BLaER1 treated with 17β-estradiol and CSF1 and Interleukin-3, amounts not matched to agents 10 nM and 100 nM (cell line): Measurements from ENCODE around the gene GAGE12G.

ENCODE experiments used
- H3K27ac ChIP-seq, 11 experiments: shearing (Covaris generic); formaldehyde crosslinking; 2 replicates each; pipeline ENCODE4 v1.8.1; 2022
- H3K27me3 ChIP-seq, 11 experiments: shearing (Covaris generic); formaldehyde crosslinking; 2 replicates each; pipeline ENCODE4 v1.8.1; 2022
- H3K36me3 ChIP-seq, 11 experiments: shearing (Covaris generic); formaldehyde crosslinking; 2 replicates each; pipeline ENCODE4 v1.8.1; 2022
- H3K4me1 ChIP-seq, 10 experiments: shearing (Covaris generic); formaldehyde crosslinking; 2 replicates each; pipeline ENCODE4 v1.8.1; 2022
- H3K4me2 ChIP-seq, 11 experiments: shearing (Covaris generic); formaldehyde crosslinking; 2 replicates each; pipeline ENCODE4 v1.8.1; 2022
- H3K4me3 ChIP-seq, 10 experiments: shearing (Covaris generic); formaldehyde crosslinking; 2 replicates each; pipeline ENCODE4 v1.8.1; 2022
- H3K9ac ChIP-seq, 11 experiments: shearing (Covaris generic); formaldehyde crosslinking; 2 replicates each; pipeline ENCODE4 v1.8.1; 2022
- H3K9me3 ChIP-seq, 11 experiments: shearing (Covaris generic); formaldehyde crosslinking; replicated peaks in 1 of 11; 2 replicates each; pipeline ENCODE4 v1.8.1; 2022
- H4K20me1 ChIP-seq, 11 experiments: shearing (Covaris generic); formaldehyde crosslinking; 2 replicates each; pipeline ENCODE4 v1.8.1; 2022
- Cebpa-rat ChIP-seq, 11 experiments: shearing (Covaris generic); IDR thresholded peaks; 2 replicates each; pipeline ENCODE4 v1.8.1; 2022

The GAGE12G gene

DNA sequence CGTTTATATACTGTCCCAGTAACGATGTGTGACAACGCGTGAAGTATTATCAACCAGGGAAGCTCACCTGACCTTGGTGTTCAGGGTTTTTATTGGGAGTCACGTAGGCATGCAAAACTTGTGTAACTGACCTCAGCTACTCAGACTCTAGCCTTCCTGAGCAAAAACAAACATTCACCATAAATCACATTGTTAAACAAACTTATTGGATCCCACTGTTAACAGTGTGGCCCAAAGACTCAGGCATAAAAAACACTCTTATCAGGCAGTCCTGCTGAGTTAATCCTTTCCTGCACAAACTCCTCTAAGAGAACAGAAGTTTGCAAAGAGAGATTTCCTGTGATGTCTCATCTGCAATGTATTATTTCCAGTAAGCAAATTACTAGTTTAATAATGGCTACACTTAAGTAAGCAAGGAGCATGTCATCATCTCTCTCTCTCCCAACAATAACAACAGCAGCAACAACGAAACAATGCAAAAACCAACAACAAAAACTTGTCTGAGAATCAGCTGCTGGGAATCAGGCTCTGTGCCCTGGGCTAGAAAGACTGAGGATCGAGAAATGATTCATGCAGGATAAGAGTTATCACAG lies 40.6 kb downstream of the GAGE12G start:
- H3K4me1 ChIP-seq, result no peaks in the 10 kb centered on the region
- H3K27ac ChIP-seq, result no peak overlapping the region
- H3K36me3 ChIP-seq, result no peaks in the 10 kb centered on the region
- H4K20me1 ChIP-seq, result peaks cover 0 to 3% (median 0%) of the 10 kb centered on the region in 11 experiments; a peak in 1 of 22 replicates
- H3K4me2 ChIP-seq, result no peak overlapping the region
- TF ChIP-seq Cebpa-rat (IDR thresholded peaks at IDR 0.05), result no peak
- H3K27me3 ChIP-seq, result peaks cover 67 to 99% (median 86%) of the 10 kb centered on the region in 11 experiments
- no peaks in the 10 kb centered on the region for H3K9me3 ChIP-seq
- H3K9ac ChIP-seq, result no peak overlapping the region
- no peak overlapping the region for H3K4me3 ChIP-seq

DNA sequence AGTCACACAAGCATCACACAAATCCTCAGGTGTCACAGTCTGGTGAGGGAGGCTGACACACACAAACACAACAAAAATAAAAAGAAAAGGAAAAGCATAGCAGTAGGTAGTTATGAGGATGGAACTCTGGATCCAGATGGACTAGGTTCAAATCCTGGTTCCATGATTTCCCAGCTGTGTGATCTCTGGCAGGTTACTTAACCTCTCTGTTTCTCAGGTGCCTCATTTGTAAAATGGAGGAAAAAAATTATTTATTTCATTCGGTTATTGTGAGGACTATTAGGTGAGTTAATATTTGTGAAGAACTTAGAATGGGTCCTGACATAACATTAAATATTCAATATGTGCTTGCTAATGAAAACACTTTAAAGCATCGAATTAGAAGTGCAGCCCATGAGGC lies 48.4 kb downstream of the GAGE12G start:
- no peaks in the 10 kb centered on the region for H3K9me3 ChIP-seq
- H4K20me1 ChIP-seq, result peaks cover 0 to 3% (median 0%) of the 10 kb centered on the region in 11 experiments; a peak in 3 of 22 replicates
- H3K36me3 ChIP-seq, result no peaks in the 10 kb centered on the region
- no peak overlapping the region for H3K4me3 ChIP-seq
- no peak overlapping the region for H3K4me2 ChIP-seq
- no peak overlapping the region for H3K9ac ChIP-seq
- no peak overlapping the region for H3K27ac ChIP-seq
- peaks cover 49 to 62% (median 58%) of the 10 kb centered on the region in 11 experiments for H3K27me3 ChIP-seq
- H3K4me1 ChIP-seq, result no peaks in the 10 kb centered on the region
- no peak for TF ChIP-seq Cebpa-rat (IDR thresholded peaks at IDR 0.05)
